GM23338 (cell line): Measurements from ENCODE around the gene SYCN. TPM values are rescaled to one million over a fixed set of nuclear protein-coding genes. Genes with fewer than 3 reads are reported as not detected.

Source experiments
- ATAC-seq: fragments of 200-7000 bp; cut with Tn5 transposase; 3 replicates; pipeline ENCODE4 v1.9.1; 2020
- DNase-seq: peaks from one replicate; pipeline ENCODE4 v3.0.0-alpha.2; 2015; ENCODE audit warnings: low spot score
- H2AFZ ChIP-seq: fragments of 200-600 bp; sonication (generic); 2 replicates; pipeline ENCODE4 v1.8.0; 2016; ENCODE audit warnings: antibody characterized with exemption, mild to moderate bottlenecking, moderate library complexity
- H3F3A ChIP-seq: fragments of 200-600 bp; sonication (generic); replicated peaks from 2 replicates; pipeline ENCODE4 v1.8.0; 2017; ENCODE audit warnings: antibody characterized with exemption, mixed run types, low read depth
- H3K27ac ChIP-seq: fragments of 200-600 bp; sonication (generic); 2 replicates; pipeline ENCODE4 v1.6.1; 2016; ENCODE audit warnings: low read depth
- H3K27me3 ChIP-seq: fragments of 200-600 bp; sonication (generic); 2 replicates; pipeline ENCODE4 v1.8.0; 2016; ENCODE audit warnings: mild to moderate bottlenecking, mixed run types, moderate library complexity; ENCODE audit not compliant: insufficient read depth
- H3K36me3 ChIP-seq: fragments of 200-600 bp; sonication (generic); 2 replicates; pipeline ENCODE4 v1.8.0; 2016; ENCODE audit warnings: mild to moderate bottlenecking; ENCODE audit not compliant: insufficient read depth
- H3K4me1 ChIP-seq: fragments of 200-600 bp; sonication (generic); 2 replicates; pipeline ENCODE4 v1.8.0; 2016; ENCODE audit warnings: mild to moderate bottlenecking, moderate library complexity; ENCODE audit not compliant: insufficient read depth
- H3K4me2 ChIP-seq: fragments of 200-600 bp; sonication (generic); 2 replicates; pipeline ENCODE4 v1.7.1; 2017; ENCODE audit warnings: mixed run types
- H3K4me3 ChIP-seq: fragments of 200-600 bp; sonication (generic); 2 replicates; pipeline ENCODE4 v1.6.1; 2016; ENCODE audit warnings: mixed run types
- H3K79me2 ChIP-seq: fragments of 200-600 bp; sonication (generic); replicated peaks from 2 replicates; pipeline ENCODE4 v1.8.0; 2017; ENCODE audit warnings: mild to moderate bottlenecking; ENCODE audit not compliant: insufficient read depth
- H3K9me2 ChIP-seq: fragments of 200-600 bp; sonication (generic); 2 replicates; pipeline ENCODE4 v1.8.0; 2017; ENCODE audit not compliant: insufficient read depth
- H4K20me1 ChIP-seq: fragments of 200-600 bp; sonication (generic); replicated peaks from 2 replicates; pipeline ENCODE4 v1.8.0; 2017; ENCODE audit warnings: mild to moderate bottlenecking; ENCODE audit not compliant: insufficient read depth
- H3K27ac Mint-ChIP-seq: 2 replicates; pipeline ENCODE4 v1.8.0; 2020; ENCODE audit warnings: inconsistent platforms, mild to moderate bottlenecking, moderate library complexity, mixed read lengths
- H3K27me3 Mint-ChIP-seq: 3 replicates; pipeline ENCODE4 v1.8.0; 2022; ENCODE audit warnings: low read depth, mild to moderate bottlenecking, moderate library complexity, mixed read lengths, inconsistent platforms; ENCODE audit not compliant: insufficient read depth, poor library complexity
- H3K36me3 Mint-ChIP-seq: 3 replicates; pipeline ENCODE4 v1.8.0; 2021; ENCODE audit warnings: low read depth, mild to moderate bottlenecking, inconsistent platforms, moderate library complexity, mixed read lengths
- H3K4me1 Mint-ChIP-seq: 3 replicates; pipeline ENCODE4 v1.8.0; 2020; ENCODE audit warnings: mild to moderate bottlenecking, inconsistent platforms, mixed read lengths
- H3K4me3 Mint-ChIP-seq: 3 replicates; pipeline ENCODE4 v1.8.0; 2021; ENCODE audit warnings: moderate library complexity, mild to moderate bottlenecking, inconsistent platforms, mixed read lengths
- H3K9me3 Mint-ChIP-seq: 3 replicates; pipeline ENCODE4 v1.8.0; 2020; ENCODE audit warnings: moderate library complexity, mild to moderate bottlenecking, inconsistent platforms, mixed read lengths
- EZH2 ChIP-seq: fragments of 200-600 bp; sonication (generic); IDR thresholded peaks from one replicate; pipeline ENCODE4 v1.8.0; 2017; ENCODE audit warnings: antibody characterized with exemption, mild to moderate bottlenecking, low read depth; ENCODE audit not compliant: unreplicated experiment
- EZH2phosphoT487 ChIP-seq: fragments of 200-600 bp; sonication (generic); IDR thresholded peaks from one replicate; pipeline ENCODE4 v1.8.1; 2018; ENCODE audit warnings: antibody characterized with exemption; ENCODE audit not compliant: unreplicated experiment
- POLR2AphosphoS5 ChIP-seq: IDR thresholded peaks from 2 replicates; pipeline ENCODE4 v1.6.1; 2016; ENCODE audit warnings: antibody characterized with exemption, low read depth
- ZNF114 ChIP-seq: fragments of 250-450 bp; sonication (Bioruptor Pico); IDR thresholded peaks from 2 replicates; pipeline ENCODE4 v1.5.0; 2020; ENCODE audit warnings: mild to moderate bottlenecking, moderate library complexity
- polyA plus RNA-seq: library from polyadenylated mRNA; unstranded; fragments of >200 nt; fragmentation: Nextera tagmentation; extraction: Ambion mirVana; gene quantifications from 2 replicates; pipeline ENCODE4 v1.2.1, GENCODE V29; 2016
- total RNA-seq: library from RNA; depleted of rRNA; stranded (reverse); fragments of >200 nt; shearing (Covaris generic); gene quantifications from 2 replicates; pipeline ENCODE4 v1.2.3, GENCODE V29; 2014
- TF ChIP-seq, protein P1 (sequence below): fragments of 250-450 bp; sonication (Bioruptor Pico); IDR thresholded peaks from 2 replicates; pipeline ENCODE4 v1.5.0; 2020; ENCODE audit warnings: mild to moderate bottlenecking, moderate library complexity

The SYCN gene
- total and polyA plus RNA-seq, 2 experiments from 2014 or later: not detected

DNA sequence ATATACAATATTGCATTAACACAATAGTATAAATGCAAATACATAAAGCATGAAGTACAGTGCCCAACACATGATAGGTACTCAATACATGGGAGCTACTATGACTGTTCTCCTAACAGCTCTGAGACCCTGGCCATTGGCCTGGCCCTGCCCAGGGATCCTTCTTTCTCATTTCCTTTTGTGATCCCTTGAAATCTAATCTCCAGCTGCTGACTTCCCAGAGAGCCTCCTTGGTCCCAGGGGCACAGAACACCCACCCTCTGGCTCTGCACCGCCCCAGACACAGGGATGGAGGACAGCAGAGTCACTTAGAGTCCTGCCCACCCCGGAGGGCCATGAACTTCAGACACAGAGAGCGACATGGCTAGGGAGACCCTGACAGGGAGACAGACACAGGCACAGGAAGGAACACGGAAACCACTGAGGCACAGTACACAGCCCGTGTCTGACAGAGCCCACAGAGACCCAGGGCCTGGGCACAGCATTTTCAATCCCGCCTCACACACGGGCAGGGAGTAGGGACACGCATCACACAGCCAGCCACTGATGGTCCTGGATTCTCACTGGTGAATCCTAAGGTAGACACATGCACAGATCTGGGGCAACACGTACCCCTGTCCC lies 4.2 kb upstream of the SYCN start:
- no peaks in the 10 kb centered on the region for H3K9me2 ChIP-seq
- Mint-ChIP-seq H3K4me3 (no peak overlapping the region), H3K9me3 (no peaks in the 10 kb centered on the region), H3K27ac (no peak overlapping the region), H3K4me1 (no peaks in the 10 kb centered on the region), H3K27me3 (peaks cover 16% of the 10 kb centered on the region), H3K36me3 (no peaks in the 10 kb centered on the region)
- H3K27ac ChIP-seq: no peak overlapping the region
- no peak overlapping the region for H3K4me2 ChIP-seq
- H3K27me3 ChIP-seq: peaks cover 23% of the 10 kb centered on the region
- H3F3A ChIP-seq: no peaks in the 10 kb centered on the region
- H4K20me1 ChIP-seq: no peaks in the 10 kb centered on the region
- no peak for TF ChIP-seq POLR2AphosphoS5
- no peak for TF ChIP-seq EZH2phosphoT487
- TF ChIP-seq, protein P1, sequence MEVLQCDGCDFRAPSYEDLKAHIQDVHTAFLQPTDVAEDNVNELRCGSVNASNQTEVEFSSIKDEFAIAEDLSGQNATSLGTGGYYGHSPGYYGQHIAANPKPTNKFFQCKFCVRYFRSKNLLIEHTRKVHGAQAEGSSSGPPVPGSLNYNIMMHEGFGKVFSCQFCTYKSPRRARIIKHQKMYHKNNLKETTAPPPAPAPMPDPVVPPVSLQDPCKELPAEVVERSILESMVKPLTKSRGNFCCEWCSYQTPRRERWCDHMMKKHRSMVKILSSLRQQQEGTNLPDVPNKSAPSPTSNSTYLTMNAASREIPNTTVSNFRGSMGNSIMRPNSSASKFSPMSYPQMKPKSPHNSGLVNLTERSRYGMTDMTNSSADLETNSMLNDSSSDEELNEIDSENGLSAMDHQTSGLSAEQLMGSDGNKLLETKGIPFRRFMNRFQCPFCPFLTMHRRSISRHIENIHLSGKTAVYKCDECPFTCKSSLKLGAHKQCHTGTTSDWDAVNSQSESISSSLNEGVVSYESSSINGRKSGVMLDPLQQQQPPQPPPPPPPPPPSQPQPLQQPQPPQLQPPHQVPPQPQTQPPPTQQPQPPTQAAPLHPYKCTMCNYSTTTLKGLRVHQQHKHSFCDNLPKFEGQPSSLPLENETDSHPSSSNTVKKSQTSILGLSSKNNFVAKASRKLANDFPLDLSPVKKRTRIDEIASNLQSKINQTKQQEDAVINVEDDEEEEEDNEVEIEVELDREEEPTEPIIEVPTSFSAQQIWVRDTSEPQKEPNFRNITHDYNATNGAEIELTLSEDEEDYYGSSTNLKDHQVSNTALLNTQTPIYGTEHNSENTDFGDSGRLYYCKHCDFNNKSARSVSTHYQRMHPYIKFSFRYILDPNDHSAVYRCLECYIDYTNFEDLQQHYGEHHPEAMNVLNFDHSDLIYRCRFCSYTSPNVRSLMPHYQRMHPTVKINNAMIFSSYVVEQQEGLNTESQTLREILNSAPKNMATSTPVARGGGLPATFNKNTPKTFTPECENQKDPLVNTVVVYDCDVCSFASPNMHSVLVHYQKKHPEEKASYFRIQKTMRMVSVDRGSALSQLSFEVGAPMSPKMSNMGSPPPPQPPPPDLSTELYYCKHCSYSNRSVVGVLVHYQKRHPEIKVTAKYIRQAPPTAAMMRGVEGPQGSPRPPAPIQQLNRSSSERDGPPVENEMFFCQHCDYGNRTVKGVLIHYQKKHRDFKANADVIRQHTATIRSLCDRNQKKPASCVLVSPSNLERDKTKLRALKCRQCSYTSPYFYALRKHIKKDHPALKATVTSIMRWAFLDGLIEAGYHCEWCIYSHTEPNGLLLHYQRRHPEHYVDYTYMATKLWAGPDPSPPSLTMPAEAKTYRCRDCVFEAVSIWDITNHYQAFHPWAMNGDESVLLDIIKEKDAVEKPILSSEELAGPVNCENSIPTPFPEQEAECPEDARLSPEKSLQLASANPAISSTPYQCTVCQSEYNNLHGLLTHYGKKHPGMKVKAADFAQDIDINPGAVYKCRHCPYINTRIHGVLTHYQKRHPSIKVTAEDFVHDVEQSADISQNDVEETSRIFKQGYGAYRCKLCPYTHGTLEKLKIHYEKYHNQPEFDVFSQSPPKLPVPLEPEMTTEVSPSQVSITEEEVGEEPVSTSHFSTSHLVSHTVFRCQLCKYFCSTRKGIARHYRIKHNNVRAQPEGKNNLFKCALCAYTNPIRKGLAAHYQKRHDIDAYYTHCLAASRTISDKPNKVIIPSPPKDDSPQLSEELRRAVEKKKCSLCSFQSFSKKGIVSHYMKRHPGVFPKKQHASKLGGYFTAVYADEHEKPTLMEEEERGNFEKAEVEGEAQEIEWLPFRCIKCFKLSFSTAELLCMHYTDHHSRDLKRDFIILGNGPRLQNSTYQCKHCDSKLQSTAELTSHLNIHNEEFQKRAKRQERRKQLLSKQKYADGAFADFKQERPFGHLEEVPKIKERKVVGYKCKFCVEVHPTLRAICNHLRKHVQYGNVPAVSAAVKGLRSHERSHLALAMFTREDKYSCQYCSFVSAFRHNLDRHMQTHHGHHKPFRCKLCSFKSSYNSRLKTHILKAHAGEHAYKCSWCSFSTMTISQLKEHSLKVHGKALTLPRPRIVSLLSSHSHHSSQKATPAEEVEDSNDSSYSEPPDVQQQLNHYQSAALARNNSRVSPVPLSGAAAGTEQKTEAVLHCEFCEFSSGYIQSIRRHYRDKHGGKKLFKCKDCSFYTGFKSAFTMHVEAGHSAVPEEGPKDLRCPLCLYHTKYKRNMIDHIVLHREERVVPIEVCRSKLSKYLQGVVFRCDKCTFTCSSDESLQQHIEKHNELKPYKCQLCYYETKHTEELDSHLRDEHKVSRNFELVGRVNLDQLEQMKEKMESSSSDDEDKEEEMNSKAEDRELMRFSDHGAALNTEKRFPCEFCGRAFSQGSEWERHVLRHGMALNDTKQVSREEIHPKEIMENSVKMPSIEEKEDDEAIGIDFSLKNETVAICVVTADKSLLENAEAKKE (CRISPR knock-in tag): no peak
- DNase-seq (no peak), ATAC-seq (no peak)
- H3K79me2 ChIP-seq: no peaks in the 10 kb centered on the region
- no peaks in the 10 kb centered on the region; the same call in 1 of the 2 replicates for H3K4me1 ChIP-seq
- no peak overlapping the region for H3K4me3 ChIP-seq
- 0 out of 2 replicates have a peak overlapping the region, but pooled peaks have one; percentile 18 for H2AFZ ChIP-seq
- H3K36me3 ChIP-seq: no peaks in the 10 kb centered on the region

DNA sequence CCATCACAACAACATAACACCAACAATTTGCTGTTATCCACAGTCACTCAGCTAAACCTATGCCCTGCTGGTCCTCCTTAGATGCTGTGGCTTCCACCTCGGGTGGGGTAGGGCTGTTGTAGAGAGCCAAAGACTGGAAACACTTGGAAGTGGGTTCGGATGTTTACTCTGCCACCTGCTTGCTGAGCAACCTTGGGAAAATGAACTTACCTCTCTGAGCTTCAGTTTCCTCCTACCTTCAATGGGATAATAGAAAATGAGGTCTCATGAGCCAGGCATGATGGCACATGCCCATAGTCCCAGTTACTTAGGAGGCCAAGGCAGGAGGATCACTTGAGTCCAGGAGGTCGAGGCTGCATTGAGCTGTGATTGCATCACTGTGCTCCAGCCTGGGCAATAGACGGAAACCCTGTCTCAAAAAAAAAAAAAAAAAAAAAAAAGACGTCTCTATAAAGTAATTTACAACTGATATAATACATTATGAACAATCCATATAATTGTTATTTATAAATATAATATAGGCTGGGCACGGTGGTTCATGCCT lies 3.3 kb upstream of the SYCN start:
- Histone ChIP-seq H3K4me3 (no peak overlapping the region), H3F3A (no peaks in the 10 kb centered on the region), H3K9me2 (no peaks in the 10 kb centered on the region), H2AFZ (no peak overlapping the region), H3K79me2 (no peaks in the 10 kb centered on the region), H3K4me2 (no peak overlapping the region), H3K4me1 (no peaks in the 10 kb centered on the region; the same call in 1 of the 2 replicates), H3K27me3 (peaks cover 30% of the 10 kb centered on the region), H4K20me1 (no peaks in the 10 kb centered on the region), H3K36me3 (no peaks in the 10 kb centered on the region), H3K27ac (no peak overlapping the region)
- no peak overlapping the region for H3K27ac Mint-ChIP-seq
- H3K4me1 Mint-ChIP-seq: no peaks in the 10 kb centered on the region
- DNase-seq (no peak), ATAC-seq (no peak)
- H3K4me3 Mint-ChIP-seq: no peak overlapping the region
- H3K36me3 Mint-ChIP-seq: no peaks in the 10 kb centered on the region
- H3K27me3 Mint-ChIP-seq: peaks cover 20% of the 10 kb centered on the region
- no peaks in the 10 kb centered on the region for H3K9me3 Mint-ChIP-seq
- no peak for TF ChIP-seq EZH2
- TF ChIP-seq ZNF114 (CRISPR knock-in tag): no peak
- TF ChIP-seq, protein P1 (CRISPR knock-in tag): no peak
